PC-9 (cell line): ENCODE measurements around the gene B3GAT1. TPM values are rescaled to one million over a fixed set of nuclear protein-coding genes. Genes with fewer than 3 reads are reported as not detected.

Source experiments
- BruUV-seq: library from RNA; stranded (reverse); fragments of 400-500 nt; replicated peaks from 2 replicates; lab custom pipeline; 2021; lab: Mats Ljungman, UMichigan
- CTCF ChIA-PET: fragments of 300-600 bp; sonication (Branson Sonifier 250); formaldehyde crosslinking; loops from one replicate; lab custom pipeline; 2022; ENCODE audit warnings: antibody characterized with exemption; lab: Charles Lee
- POLR2A ChIA-PET: fragments of 300-600 bp; sonication (Branson Sonifier 250); formaldehyde crosslinking; loops from one replicate; lab custom pipeline; 2022; ENCODE audit warnings: antibody characterized with exemption; ENCODE audit not compliant: unreplicated experiment; lab: Charles Lee
- DNase-seq, 2 experiments: peaks; one replicate each; pipeline versions ENCODE4 v3.0.0 to v3.0.0-alpha.2; 2015 to 2022; ENCODE audit warnings: mixed read lengths in 1 of 2
- H2AFZ ChIP-seq: fragments of 200-600 bp; sonication (generic); 2 replicates; pipeline ENCODE4 v1.8.1; 2017; ENCODE audit warnings: antibody characterized with exemption
- H3F3A ChIP-seq: fragments of 200-600 bp; sonication (generic); 2 replicates; pipeline ENCODE4 v1.8.1; 2017; ENCODE audit warnings: antibody characterized with exemption, mild to moderate bottlenecking, low read depth; ENCODE audit not compliant: insufficient read depth
- H3K27ac ChIP-seq: fragments of 200-600 bp; sonication (generic); 2 replicates; pipeline ENCODE4 v1.6.1; 2016; ENCODE audit warnings: mixed run types
- H3K27me3 ChIP-seq: fragments of 200-600 bp; sonication (generic); 2 replicates; pipeline ENCODE4 v1.6.1; 2016; ENCODE audit warnings: low read depth, mixed run types; ENCODE audit not compliant: insufficient read depth
- H3K36me3 ChIP-seq: fragments of 200-600 bp; sonication (generic); 2 replicates; pipeline ENCODE4 v1.6.1; 2016; ENCODE audit warnings: low read depth, mixed run types
- H3K4me1 ChIP-seq: fragments of 200-600 bp; sonication (generic); replicated peaks from 2 replicates; pipeline ENCODE4 v1.6.1; 2016; ENCODE audit warnings: mixed run types; ENCODE audit not compliant: insufficient read depth
- H3K4me2 ChIP-seq: fragments of 200-600 bp; sonication (generic); 2 replicates; pipeline ENCODE4 v1.6.1; 2017; ENCODE audit warnings: mixed run types
- H3K4me3 ChIP-seq: fragments of 200-600 bp; sonication (generic); 2 replicates; pipeline ENCODE4 v1.6.1; 2016; ENCODE audit warnings: mixed run types
- H3K79me2 ChIP-seq: fragments of 200-600 bp; sonication (generic); 2 replicates; pipeline ENCODE4 v1.6.1; 2017; ENCODE audit warnings: low read depth, mixed run types
- H3K9me2 ChIP-seq: fragments of 200-600 bp; sonication (generic); 2 replicates; pipeline ENCODE4 v1.8.1; 2017; ENCODE audit warnings: mild to moderate bottlenecking; ENCODE audit not compliant: insufficient read depth
- H3K9me3 ChIP-seq: fragments of 200-600 bp; sonication (generic); 2 replicates; pipeline ENCODE4 v1.8.1; 2016; ENCODE audit warnings: low read depth; ENCODE audit not compliant: insufficient read depth
- H4K20me1 ChIP-seq: fragments of 200-600 bp; sonication (generic); 2 replicates; pipeline ENCODE4 v1.8.1; 2017; ENCODE audit not compliant: insufficient read depth
- CTCF ChIP-seq: fragments of 200-600 bp; sonication (generic); conservative IDR thresholded peaks from 2 replicates; pipeline ENCODE4 v1.6.1; 2017; ENCODE audit warnings: mixed run types, antibody characterized with exemption, mild to moderate bottlenecking, moderate library complexity
- EZH2 ChIP-seq: fragments of 200-600 bp; sonication (generic); IDR thresholded peaks from 2 replicates; pipeline ENCODE4 v1.8.0; 2017; ENCODE audit warnings: antibody characterized with exemption, low read depth
- intact Hi-C: fragments of 100-400 bp; cut with micrococcal nuclease; formaldehyde crosslinking; loops from one replicate; pipeline ENCODE4 v1.10.0; 2022; ENCODE audit not compliant: unreplicated experiment
- total RNA-seq: library from RNA; stranded (reverse); gene quantifications from 2 replicates; pipeline ENCODE4 v1.2.3, GENCODE V29; 2021

The B3GAT1 gene
- total RNA-seq, 1 experiment from 2014 or later = not detected

- intact Hi-C loops = no loop called here
- CTCF ChIA-PET = no interaction called here
Observed at GRCh38 chr11:134416726-134417125, 4.7 kb upstream of the B3GAT1 start.

GRCh38 chr11:134414766-134415765 is 3.0 kb upstream of the B3GAT1 start:
- Histone ChIP-seq H3K4me1 (no peaks in the 10 kb centered on the region), H3K4me2 (no peak overlapping the region), H3K27ac (no peak overlapping the region), H3F3A (no peaks in the 10 kb centered on the region), H3K36me3 (no peaks in the 10 kb centered on the region), H3K4me3 (no peak overlapping the region), H3K9me2 (no peaks in the 10 kb centered on the region), H3K27me3 (peaks cover 86% of the 10 kb centered on the region), H4K20me1 (no peaks in the 10 kb centered on the region; the same call in 1 of the 2 replicates), H2AFZ (no peak overlapping the region), H3K79me2 (no peaks in the 10 kb centered on the region), H3K9me3 (no peaks in the 10 kb centered on the region)
- intact Hi-C loops = no loop called here
- ChIA-PET CTCF (no interaction called here), POLR2A (no interaction called here)
- DNase-seq = no peak
- no TSS peak for BruUV-seq
- no peak for TF ChIP-seq EZH2
- TF ChIP-seq CTCF = no peak

More at GRCh38 chr11:134416726-134417125, 4.7 kb upstream of the B3GAT1 start:
- Histone ChIP-seq H3F3A (no peaks in the 10 kb centered on the region), H3K9me2 (no peaks in the 10 kb centered on the region), H3K4me3 (no peak overlapping the region), H2AFZ (no peak overlapping the region), H3K27me3 (peaks cover 87% of the 10 kb centered on the region), H3K4me2 (no peak overlapping the region), H3K4me1 (no peaks in the 10 kb centered on the region), H3K36me3 (no peaks in the 10 kb centered on the region), H4K20me1 (no peaks in the 10 kb centered on the region; the same call in 1 of the 2 replicates), H3K9me3 (no peaks in the 10 kb centered on the region), H3K27ac (no peak overlapping the region), H3K79me2 (no peaks in the 10 kb centered on the region)
- DNase-seq = no peak
- no TSS peak for BruUV-seq
- no peak for TF ChIP-seq CTCF
- TF ChIP-seq EZH2 = no peak
- POLR2A ChIA-PET = no interaction called here

- Histone ChIP-seq H3K9me3 (no peaks in the 10 kb centered on the region), H2AFZ (no peak overlapping the region), H3K36me3 (no peaks in the 10 kb centered on the region), H3K27ac (no peak overlapping the region), H3K9me2 (no peaks in the 10 kb centered on the region), H3K4me3 (no peak overlapping the region), H4K20me1 (no peaks in the 10 kb centered on the region; the same call in 1 of the 2 replicates), H3K4me1 (no peaks in the 10 kb centered on the region), H3F3A (no peaks in the 10 kb centered on the region), H3K79me2 (no peaks in the 10 kb centered on the region), H3K27me3 (peaks cover 86% of the 10 kb centered on the region), H3K4me2 (no peak overlapping the region)
- TF ChIP-seq CTCF = no peak
- no peak for TF ChIP-seq EZH2
- CTCF ChIA-PET = no interaction called here
- no peak for DNase-seq
- BruUV-seq = no TSS peak
- POLR2A ChIA-PET = no interaction called here
- intact Hi-C loops = no loop called here
Observed at GRCh38 chr11:134413826-134414731, 2.0 kb upstream of the B3GAT1 start.
